CD4-positive, alpha-beta T cell (primary cell): ENCODE data around the gene ANKHD1. TPM values are rescaled to one million over a fixed set of nuclear protein-coding genes. Genes with fewer than 3 reads are reported as not detected.

Source experiments
- ATAC-seq: fragments of 200-7000 bp; cut with Tn5 transposase; one replicate; pipeline ENCODE4 v1.10.0; 2022; ENCODE audit warnings: mild to moderate bottlenecking; ENCODE audit not compliant: poor library complexity
- CTCF ChIA-PET: fragments of 350-600 bp; sonication (Branson Sonifier 250); formaldehyde crosslinking; loops from one replicate; lab custom pipeline; 2021; ENCODE audit warnings: antibody characterized with exemption, inconsistent platforms; lab: Charles Lee
- POLR2A ChIA-PET: fragments of 350-600 bp; sonication (Branson Sonifier 250); formaldehyde crosslinking; loops from one replicate; lab custom pipeline; 2021; ENCODE audit warnings: antibody characterized with exemption, inconsistent platforms; lab: Charles Lee
- DNase-seq, 14 experiments: peaks; one replicate each; pipeline ENCODE4 v3.0.0-alpha.2; 2013 to 2020; ENCODE audit warnings: mixed read lengths in 2 of 14
- H3K27ac ChIP-seq, 2 donors: one replicate each; pipeline versions ENCODE4 v1.5.1 to v1.7.0; 2013; ENCODE audit warnings: low read length in 2 of 2, low read depth in 1 of 2, mild to moderate bottlenecking in 1 of 2
- H3K27me3 ChIP-seq, 2 experiments: 1 replicate in 1 of 2; 2 replicates in 1 of 2; pipeline versions ENCODE4 v1.6.1 to v1.7.0; 2013; ENCODE audit warnings: low read length in 2 of 2, control low read depth in 1 of 2, mild to moderate bottlenecking in 1 of 2, moderate library complexity in 1 of 2; ENCODE audit not compliant: insufficient read depth in 2 of 2, control insufficient read depth in 1 of 2
- H3K36me3 ChIP-seq: one replicate; pipeline ENCODE4 v1.6.1; 2013; ENCODE audit warnings: low read length, control low read depth; ENCODE audit not compliant: insufficient read depth
- H3K4me1 ChIP-seq: one replicate; pipeline ENCODE4 v1.6.1; 2013; ENCODE audit warnings: low read length, control low read depth; ENCODE audit not compliant: insufficient read depth
- H3K4me3 ChIP-seq: one replicate; pipeline ENCODE4 v1.5.1; 2013; ENCODE audit warnings: mild to moderate bottlenecking, low read length, moderate library complexity
- H3K9me3 ChIP-seq, 2 experiments: 1 replicate in 1 of 2; 2 replicates in 1 of 2; pipeline versions ENCODE4 v1.6.1 to v1.7.0; 2013; ENCODE audit warnings: low read length in 2 of 2, mild to moderate bottlenecking in 2 of 2, control low read depth in 1 of 2, moderate library complexity in 1 of 2; ENCODE audit not compliant: control insufficient read depth in 1 of 2, insufficient read depth in 1 of 2
- H3K27ac Mint-ChIP-seq: one replicate; pipeline ENCODE4 v1.8.0; 2020; ENCODE audit warnings: mixed read lengths
- H3K27me3 Mint-ChIP-seq: one replicate; pipeline ENCODE4 v1.8.0; 2021; ENCODE audit warnings: mixed read lengths
- H3K36me3 Mint-ChIP-seq: one replicate; pipeline ENCODE4 v1.8.0; 2021; ENCODE audit warnings: low read depth, mixed read lengths
- H3K4me1 Mint-ChIP-seq: one replicate; pipeline ENCODE4 v1.8.0; 2021; ENCODE audit warnings: low read depth, mixed read lengths
- H3K4me3 Mint-ChIP-seq: one replicate; pipeline ENCODE4 v1.8.0; 2020; ENCODE audit warnings: mild to moderate bottlenecking, mixed read lengths
- H3K9me3 Mint-ChIP-seq: one replicate; pipeline ENCODE4 v1.8.0; 2020; ENCODE audit warnings: mixed read lengths
- CTCF ChIP-seq: fragments of 200-600 bp; IDR thresholded peaks from one replicate; pipeline ENCODE4 v1.8.0; 2022; ENCODE audit warnings: antibody characterized with exemption, mild to moderate bottlenecking
- intact Hi-C, 2 experiments: fragments of 100-400 bp; cut with DNase I in 1 of 2; cut with micrococcal nuclease in 1 of 2; formaldehyde crosslinking; loops; one replicate each; pipeline versions ENCODE4 v1.15.1 to v1.9.0; 2023 to 2025; cut with DNase I, micrococcal nuclease
- total RNA-seq, 174 experiments: library from RNA in 2 of 174; stranded (reverse) in 2 of 174; gene quantifications; one replicate each; pipeline ENCODE4 v1.2.3 and lab custom pipeline; 2021 to 2026

ANKHD1 gene
- total RNA-seq, 2 experiments from 2014 or later: 202 to 212 TPM

GRCh38 chr5:140560227-140560626, 158.6 kb downstream of the ANKHD1 start:
- no peak overlapping the region for H3K27ac Mint-ChIP-seq
- no peak for ATAC-seq
- H3K4me3 Mint-ChIP-seq: no peak overlapping the region
- Histone ChIP-seq H3K36me3 (peaks cover 13% of the 10 kb centered on the region), H3K4me3 (no peak overlapping the region), H3K27ac (no peak overlapping the region), H3K4me1 (peaks cover 49% of the 10 kb centered on the region), H3K9me3 (no peaks in the 10 kb centered on the region), H3K27me3 (no peaks in the 10 kb centered on the region)
- no peak for TF ChIP-seq CTCF
- H3K9me3 Mint-ChIP-seq: no peaks in the 10 kb centered on the region
- CTCF ChIA-PET: no interaction called here
- peaks cover 56% of the 10 kb centered on the region for H3K4me1 Mint-ChIP-seq
- POLR2A ChIA-PET: interaction anchor here (1.2 to 8.9 kb wide), 2 partner anchors 12 to 159 kb away, joined by 4 to 87 read pairs; partner anchors contain the start of genes ANKHD1 and EIF4EBP3
- peak in 1 of 14 experiments; percentile 20 for DNase-seq
- peaks cover 39% of the 10 kb centered on the region for H3K36me3 Mint-ChIP-seq
- H3K27me3 Mint-ChIP-seq: no peaks in the 10 kb centered on the region
- intact Hi-C loops: loop anchor here (5.0 to 10.0 kb wide), 3 partner anchors 152 to 385 kb away; partner anchors contain the start of genes CYSTM1 (in 1 of the 2) and PFDN1 (in 1 of the 2)

- H3K27me3 Mint-ChIP-seq: no peaks in the 10 kb centered on the region
- Histone ChIP-seq H3K27me3 (no peaks in the 10 kb centered on the region), H3K4me3 (no peak overlapping the region), H3K9me3 (no peaks in the 10 kb centered on the region), H3K36me3 (peaks cover 25% of the 10 kb centered on the region), H3K4me1 (peaks cover 52% of the 10 kb centered on the region), H3K27ac (no peak overlapping the region)
- ATAC-seq (no peak), DNase-seq (peak in 1 of 14 experiments; percentile 20)
- H3K4me1 Mint-ChIP-seq: peaks cover 51% of the 10 kb centered on the region
- intact Hi-C loops: loop anchor here (5.0 to 10.0 kb wide), 3 partner anchors 150 to 387 kb away; partner anchors contain the start of genes CYSTM1 (in 1 of the 2) and PFDN1 (in 1 of the 2)
- H3K27ac Mint-ChIP-seq: peak overlapping the region; percentile 94
- ChIA-PET CTCF (interaction anchor here (1.4 kb wide), 2 partner anchors 10 to 15 kb away, joined by 3 read pairs; partner anchors contain the start of gene EIF4EBP3), POLR2A (interaction anchor here (1.4 to 8.9 kb wide), 2 partner anchors 14 to 160 kb away, joined by 5 to 87 read pairs; partner anchors contain the start of genes ANKHD1 and EIF4EBP3)
- peaks cover 45% of the 10 kb centered on the region for H3K36me3 Mint-ChIP-seq
- no peak for TF ChIP-seq CTCF
- H3K9me3 Mint-ChIP-seq: no peaks in the 10 kb centered on the region
- no peak overlapping the region for H3K4me3 Mint-ChIP-seq
These were observed 160.3 kb downstream of the ANKHD1 start for GRCh38 chr5:140561753-140562523.

GRCh38 chr5:140563596-140563995, 162.0 kb downstream of the ANKHD1 start:
- no peaks in the 10 kb centered on the region for H3K9me3 ChIP-seq
- H3K36me3 ChIP-seq: peaks cover 41% of the 10 kb centered on the region
- H3K4me3 Mint-ChIP-seq: peak overlapping the region; percentile 94
- DNase-seq (peak in 3 of 14 experiments; percentile 16 to 47 (median 30)), ATAC-seq (no peak)
- peaks cover 56% of the 10 kb centered on the region for H3K36me3 Mint-ChIP-seq
- no peaks in the 10 kb centered on the region for H3K9me3 Mint-ChIP-seq
- peak overlapping the region; percentile 98 for H3K4me3 ChIP-seq
- TF ChIP-seq CTCF: no peak
- H3K27me3 ChIP-seq: no peaks in the 10 kb centered on the region
- peaks cover 62% of the 10 kb centered on the region for H3K4me1 ChIP-seq
- H3K27ac ChIP-seq: peak overlapping the region; percentile 89 to 97
- intact Hi-C loops: loop anchor here (5.0 to 10.0 kb wide), 3 partner anchors 149 to 389 kb away; partner anchors contain the start of genes CYSTM1 (in 1 of the 2) and PFDN1 (in 1 of the 2)
- ChIA-PET POLR2A (interaction anchor here (0.8 to 8.9 kb wide), 10 partner anchors 12 to 162 kb away, joined by 3 to 87 read pairs (median 6); partner anchors contain the start of genes ANKHD1, CD14, EIF4EBP3 and IK), CTCF (interaction anchor here (0.9 to 1.2 kb wide), 3 partner anchors 16 to 75 kb away, joined by 3 to 10 read pairs (median 3); partner anchors contain the start of gene EIF4EBP3)
- no peaks in the 10 kb centered on the region for H3K27me3 Mint-ChIP-seq
- H3K4me1 Mint-ChIP-seq: peaks cover 51% of the 10 kb centered on the region
- peak overlapping the region; percentile 94 for H3K27ac Mint-ChIP-seq
